ENCODE measurements around the gene CAMK2B.

Gene CAMK2B

GRCh38 chr7:44291733-44292419 is 33.5 kb downstream of the CAMK2B start:
- no peak overlapping the region for H2AFZ ChIP-seq (ENCODE audit: low read depth)
- no peak overlapping the region for H3K4me2 ChIP-seq
- no peaks in the 10 kb centered on the region for H3K27me3 ChIP-seq (ENCODE audit: insufficient read depth, low read depth)
- no peak for TF ChIP-seq CTCF (conservative IDR thresholded peaks at IDR 0.05; ENCODE audit: low read depth, low read length)
- no peak overlapping the region for H3K9ac ChIP-seq
- no peaks in the 10 kb centered on the region for H3K36me3 ChIP-seq (ENCODE audit: insufficient read depth)
- H3K4me1 ChIP-seq (ENCODE audit: low read depth, poor library complexity, severe bottlenecking), result no peaks in the 10 kb centered on the region
- H3K79me2 ChIP-seq (ENCODE audit: insufficient read depth, low read depth), result no peaks in the 10 kb centered on the region
- no peaks in the 10 kb centered on the region for H4K20me1 ChIP-seq (ENCODE audit: insufficient read depth)
- no peak overlapping the region for H3K4me3 ChIP-seq (IDR thresholded peaks at IDR 0.05; ENCODE audit: insufficient read depth, low read depth, low read length)
- H3K27ac ChIP-seq, result no peak overlapping the region

- Histone ChIP-seq H3K9ac (no peak overlapping the region), H2AFZ (ENCODE audit: low read depth) (no peak overlapping the region), H3K27ac (no peak overlapping the region), H3K4me1 (ENCODE audit: low read depth, poor library complexity, severe bottlenecking) (no peaks in the 10 kb centered on the region), H3K4me3 (IDR thresholded peaks at IDR 0.05; ENCODE audit: insufficient read depth, low read depth, low read length) (no peak overlapping the region), H3K4me2 (no peak overlapping the region), H3K79me2 (ENCODE audit: insufficient read depth, low read depth) (no peaks in the 10 kb centered on the region), H3K36me3 (ENCODE audit: insufficient read depth) (no peaks in the 10 kb centered on the region), H3K27me3 (ENCODE audit: insufficient read depth, low read depth) (no peaks in the 10 kb centered on the region), H4K20me1 (ENCODE audit: insufficient read depth) (no peaks in the 10 kb centered on the region)
- TF ChIP-seq CTCF (conservative IDR thresholded peaks at IDR 0.05; ENCODE audit: low read depth, low read length), result no peak
Measured at GRCh38 chr7:44291066-44291732, 34.2 kb downstream of the CAMK2B start.

GRCh38 chr7:44290252-44290620 is 35.2 kb downstream of the CAMK2B start:
- Histone ChIP-seq H4K20me1 (ENCODE audit: insufficient read depth) (no peaks in the 10 kb centered on the region), H3K4me3 (IDR thresholded peaks at IDR 0.05; ENCODE audit: insufficient read depth, low read depth, low read length) (no peak overlapping the region), H3K27me3 (ENCODE audit: insufficient read depth, low read depth) (no peaks in the 10 kb centered on the region), H3K9ac (no peak overlapping the region), H3K36me3 (ENCODE audit: insufficient read depth) (no peaks in the 10 kb centered on the region), H2AFZ (ENCODE audit: low read depth) (no peak overlapping the region), H3K4me1 (ENCODE audit: low read depth, poor library complexity, severe bottlenecking) (no peaks in the 10 kb centered on the region), H3K27ac (no peak overlapping the region), H3K79me2 (ENCODE audit: insufficient read depth, low read depth) (no peaks in the 10 kb centered on the region), H3K4me2 (no peak overlapping the region)
- TF ChIP-seq CTCF (conservative IDR thresholded peaks at IDR 0.05; ENCODE audit: low read depth, low read length), result no peak

GRCh38 chr7:44289341-44290251 is 35.8 kb downstream of the CAMK2B start:
- Histone ChIP-seq H3K27ac (no peak overlapping the region), H3K79me2 (ENCODE audit: insufficient read depth, low read depth) (no peaks in the 10 kb centered on the region), H2AFZ (ENCODE audit: low read depth) (no peak overlapping the region), H3K9ac (no peak overlapping the region), H3K4me3 (IDR thresholded peaks at IDR 0.05; ENCODE audit: insufficient read depth, low read depth, low read length) (no peak overlapping the region), H3K4me2 (no peak overlapping the region), H3K27me3 (ENCODE audit: insufficient read depth, low read depth) (no peaks in the 10 kb centered on the region), H4K20me1 (ENCODE audit: insufficient read depth) (no peaks in the 10 kb centered on the region), H3K4me1 (ENCODE audit: low read depth, poor library complexity, severe bottlenecking) (no peaks in the 10 kb centered on the region), H3K36me3 (ENCODE audit: insufficient read depth) (no peaks in the 10 kb centered on the region)
- no peak for TF ChIP-seq CTCF (conservative IDR thresholded peaks at IDR 0.05; ENCODE audit: low read depth, low read length)
